Activated CD4-positive, CD25-positive, alpha-beta regulatory T cell treated with anti-CD3 and anti-CD28 coated beads, Interleukin-2, amount 50 U/mL, for 24 hours (primary cell): ENCODE data around the gene PKN2.

ENCODE experiments used
- ATAC-seq, 2 donors: fragments of 150-1000 bp; cut with Tn5 transposase; one replicate each; pipeline ENCODE4 v1.10.0; 2021; ENCODE audit warnings: mild to moderate bottlenecking in 1 of 2, moderate library complexity in 1 of 2

Gene PKN2

DNA sequence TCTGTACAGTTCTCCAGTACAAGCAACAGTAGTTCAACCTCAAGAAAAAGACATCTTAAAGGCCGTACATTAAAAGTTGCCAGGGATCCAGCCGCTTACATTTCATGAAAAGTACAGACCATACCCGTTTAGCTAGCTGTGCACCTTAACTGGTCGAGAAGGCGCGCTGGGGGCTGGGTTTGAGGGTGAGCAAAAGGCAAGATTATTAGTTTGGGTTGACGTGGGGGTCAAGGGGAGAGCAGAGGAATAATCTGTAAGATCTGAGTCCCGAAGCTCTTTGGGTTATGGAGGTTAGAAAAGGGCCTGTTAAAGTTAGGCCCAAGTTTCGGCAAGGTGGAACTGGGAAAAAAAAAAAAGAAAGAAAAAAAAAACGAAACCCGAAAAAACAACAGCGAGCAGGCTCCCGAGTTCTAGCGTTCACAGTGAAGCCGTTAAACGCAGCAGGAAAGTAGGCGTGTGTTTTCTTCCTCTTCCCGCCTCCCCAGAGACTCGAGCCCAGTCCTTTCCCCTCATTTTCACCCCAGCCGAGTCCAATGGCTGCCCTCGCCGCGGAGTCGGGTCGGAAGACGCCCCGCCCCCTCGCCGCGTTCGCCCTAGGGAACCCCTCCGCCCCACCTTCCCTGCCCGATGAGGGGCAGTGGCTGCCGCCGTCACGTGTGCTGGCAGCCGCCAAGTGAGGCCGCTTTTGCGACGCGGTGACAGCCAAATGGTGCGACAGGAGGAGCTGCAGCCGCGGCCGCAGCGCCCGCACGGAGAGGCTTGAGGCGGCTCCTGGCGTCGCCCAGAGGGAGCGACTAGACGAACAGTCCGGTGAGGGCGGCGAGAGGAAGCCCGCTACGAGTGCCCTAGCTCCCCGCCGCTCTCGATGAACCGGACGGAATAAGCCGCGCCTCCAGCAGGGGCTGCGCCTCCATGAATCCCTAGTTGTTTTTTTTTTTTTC lies at the start of gene PKN2:
Gene PKN2 (plus strand): TSS at position 733 of the 941 bp plus-strand sequence. CDS start 308 bp downstream, outside the sequence.
- peak; percentile 93 to 95 for ATAC-seq

GRCh38 chr1:88634538-88634937 lies 49.5 kb upstream of the PKN2 start:
- no peak for ATAC-seq

DNA sequence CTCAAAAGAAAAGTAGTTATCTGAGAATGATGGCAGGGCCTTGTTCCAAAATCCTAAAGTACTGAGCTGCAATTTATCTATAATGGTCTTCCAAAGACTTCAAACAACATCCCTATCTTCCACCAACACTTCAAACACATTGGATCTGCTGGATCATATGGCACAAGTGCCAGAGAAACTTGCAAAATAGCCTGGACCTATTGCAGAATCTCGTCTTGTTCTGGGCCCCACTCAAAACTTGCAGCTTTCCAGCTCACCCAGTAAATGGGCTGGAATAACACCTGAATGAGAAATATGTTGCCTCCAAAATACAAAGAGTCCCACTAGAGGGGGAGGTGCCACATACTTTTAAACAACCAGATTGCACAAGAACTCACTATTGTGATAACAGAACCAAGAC lies 44.0 kb upstream of the PKN2 start:
- no peak for ATAC-seq

DNA sequence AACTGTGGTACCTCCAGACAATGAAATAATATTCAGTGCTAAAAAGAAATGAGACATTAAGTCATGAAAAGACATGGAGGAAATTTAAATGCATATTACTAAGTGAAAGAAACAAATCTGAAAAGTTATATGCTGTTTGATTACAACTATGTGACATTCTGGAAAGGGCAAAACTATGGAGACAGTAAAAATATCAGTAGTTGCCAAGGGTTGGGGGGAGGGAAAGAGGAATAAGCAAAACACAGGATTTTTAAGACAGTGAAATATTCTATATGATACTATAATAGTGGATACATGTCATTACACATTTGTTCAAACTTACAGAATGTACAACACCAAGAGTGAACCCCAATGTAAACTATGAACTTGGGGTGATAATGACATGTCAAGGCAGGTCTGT lies 38.2 kb upstream of the PKN2 start:
- no peak for ATAC-seq

GRCh38 chr1:88646476-88647248 lies 37.4 kb upstream of the PKN2 start:
- ATAC-seq: no peak

DNA sequence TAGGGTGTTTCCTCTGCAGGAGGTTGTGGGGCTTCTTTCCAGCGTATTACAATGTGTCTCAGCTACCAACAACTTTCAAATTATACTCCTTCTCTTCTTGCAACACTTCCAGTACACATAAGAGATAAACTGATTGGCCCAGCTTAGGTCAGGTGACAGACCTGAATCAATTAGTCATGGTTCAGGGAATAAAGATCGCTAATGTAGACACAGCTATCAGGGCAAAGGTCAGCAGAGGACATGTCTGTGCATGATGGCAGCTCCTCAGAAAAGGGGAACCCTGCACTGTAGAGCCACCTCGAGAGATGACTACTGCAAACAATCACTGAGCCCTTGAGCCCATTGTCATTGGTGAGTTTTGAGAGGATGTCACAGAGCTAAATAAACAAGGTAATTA lies 36.8 kb upstream of the PKN2 start:
- peak; percentile 24 to 41 for ATAC-seq

DNA sequence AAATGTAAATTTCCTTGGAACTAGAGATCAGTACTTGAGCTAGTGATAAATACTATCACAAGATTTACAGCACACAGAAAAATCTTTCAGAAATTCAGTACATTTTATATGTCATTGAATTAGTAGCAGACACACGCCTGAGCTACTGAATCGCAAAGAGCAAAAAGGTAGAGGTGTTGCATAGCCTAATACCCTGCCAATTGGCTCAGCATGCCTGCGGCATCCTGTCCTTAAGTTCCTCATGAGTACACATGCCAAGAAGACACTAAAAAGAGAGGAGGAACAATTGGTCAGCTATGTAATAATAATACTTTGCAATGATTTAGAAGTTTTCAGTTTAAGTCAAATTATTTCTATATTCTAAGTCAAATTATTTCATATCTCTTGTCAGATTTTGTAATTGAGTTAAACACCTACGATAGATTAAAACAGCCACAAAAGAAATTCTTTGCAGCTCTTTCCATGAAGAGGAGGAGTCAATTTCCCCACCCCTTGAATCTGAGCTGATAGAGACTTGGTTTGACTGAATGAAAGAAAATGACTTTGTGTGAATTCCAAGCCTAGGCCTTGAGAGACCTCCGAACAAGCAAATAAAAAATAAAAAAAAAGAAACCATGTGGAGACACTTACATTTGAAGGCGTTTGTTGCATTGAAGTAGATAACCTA lies 36.2 kb upstream of the PKN2 start:
- no peak for ATAC-seq

GRCh38 chr1:88648706-88649105 lies 35.4 kb upstream of the PKN2 start:
- no peak for ATAC-seq

DNA sequence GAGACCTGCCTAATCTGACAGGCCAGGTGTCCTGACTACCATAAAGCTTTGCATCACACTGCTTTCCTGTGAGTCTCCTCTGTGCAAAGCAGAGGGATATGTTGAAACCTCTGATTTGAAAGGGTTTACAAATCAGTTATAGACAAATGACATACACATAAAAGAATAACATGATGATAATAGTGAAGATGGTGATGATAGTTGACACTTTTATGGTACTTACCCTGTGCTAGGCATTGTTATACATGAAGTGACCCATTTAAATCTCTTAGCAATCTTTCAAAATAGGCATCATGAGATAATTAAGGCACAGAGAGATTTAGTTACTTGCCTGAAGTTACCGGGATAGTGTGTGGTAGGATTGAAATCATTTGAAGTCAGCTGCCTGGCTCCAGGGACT lies 34.1 kb upstream of the PKN2 start:
- no peak for ATAC-seq

DNA sequence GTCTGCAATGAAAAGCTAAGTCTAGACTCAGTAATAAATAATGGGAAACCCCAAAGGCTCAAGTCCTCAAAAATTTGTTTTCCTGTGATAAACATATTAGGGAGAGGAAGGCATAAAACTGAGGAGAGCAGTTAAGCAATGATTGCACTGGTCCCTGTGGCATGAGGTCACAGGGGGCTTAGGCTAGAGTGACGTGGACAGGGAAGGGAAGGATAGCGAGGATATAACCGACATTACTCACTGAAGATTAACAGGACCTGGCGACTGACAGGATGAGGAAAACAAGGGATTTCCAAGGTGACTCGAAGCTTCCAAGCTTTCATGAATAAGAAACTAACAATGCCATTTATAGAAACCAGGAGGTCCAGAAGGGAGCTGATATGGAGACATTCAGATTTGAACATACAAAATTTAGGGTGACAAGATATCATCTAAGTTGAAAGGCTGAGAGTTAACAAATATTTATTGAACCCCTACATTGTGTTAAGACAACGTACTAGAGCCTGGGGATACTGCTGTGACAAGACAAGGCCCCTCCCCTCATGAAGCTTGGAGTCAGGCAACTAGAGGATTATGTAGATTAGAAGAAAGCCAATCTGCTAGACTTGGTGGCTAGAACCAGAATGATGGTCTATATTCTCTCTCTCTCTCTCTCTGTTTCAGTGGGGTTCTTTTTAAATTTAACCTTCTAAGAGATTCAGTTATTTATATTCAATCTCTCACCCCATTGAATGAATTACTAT lies 33.2 kb upstream of the PKN2 start:
- no peak for ATAC-seq

GRCh38 chr1:88655140-88655539 lies 28.9 kb upstream of the PKN2 start:
- no peak for ATAC-seq

DNA sequence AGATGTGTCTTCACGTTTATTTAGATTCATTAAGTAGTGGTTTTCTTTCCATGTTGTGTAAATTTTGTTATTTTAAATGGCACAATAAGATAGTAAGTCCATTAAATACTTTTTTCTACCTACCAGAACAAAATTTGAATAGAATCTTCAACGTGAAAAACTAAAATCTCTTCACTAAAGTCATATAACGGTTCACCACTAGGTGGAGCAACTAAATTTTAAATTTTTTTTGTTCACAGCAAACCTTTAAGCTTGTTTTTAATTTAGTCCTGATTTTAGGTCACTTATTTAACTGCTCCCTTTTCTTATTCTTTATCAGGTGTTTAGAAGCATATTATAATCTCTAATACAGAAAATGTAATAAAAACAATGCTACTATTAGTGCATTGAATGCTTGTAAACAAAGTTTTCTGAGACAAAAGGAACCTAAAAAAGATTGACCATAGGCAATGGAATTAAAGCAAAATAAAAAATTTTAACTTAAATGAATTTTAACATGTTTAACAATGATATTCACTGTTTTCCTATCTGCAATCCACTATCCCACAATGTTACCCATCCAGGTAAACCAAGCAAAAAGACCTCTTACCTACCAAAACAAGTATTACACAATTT lies 28.3 kb upstream of the PKN2 start:
- ATAC-seq: no peak

DNA sequence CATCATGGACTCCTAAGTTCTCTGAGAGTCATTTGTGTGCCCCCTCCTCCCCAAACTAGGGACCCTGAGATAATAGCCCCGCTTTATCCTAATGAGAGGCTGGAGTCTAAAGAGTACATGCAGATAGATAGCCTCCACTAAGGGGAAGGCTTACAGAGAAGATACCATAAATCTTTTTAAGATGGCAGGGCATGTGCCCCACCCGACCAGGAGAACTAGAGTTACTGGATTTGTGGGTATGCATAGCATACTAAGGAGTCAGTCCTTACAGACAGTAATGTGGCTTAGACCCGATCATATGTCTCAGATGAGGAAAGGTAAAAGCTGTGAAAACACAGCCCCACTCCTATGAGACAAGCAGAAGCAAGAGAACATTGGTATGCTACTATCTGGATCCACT lies 25.7 kb upstream of the PKN2 start:
- ATAC-seq: no peak

GRCh38 chr1:88659552-88659951 lies 24.5 kb upstream of the PKN2 start:
- no peak for ATAC-seq

DNA sequence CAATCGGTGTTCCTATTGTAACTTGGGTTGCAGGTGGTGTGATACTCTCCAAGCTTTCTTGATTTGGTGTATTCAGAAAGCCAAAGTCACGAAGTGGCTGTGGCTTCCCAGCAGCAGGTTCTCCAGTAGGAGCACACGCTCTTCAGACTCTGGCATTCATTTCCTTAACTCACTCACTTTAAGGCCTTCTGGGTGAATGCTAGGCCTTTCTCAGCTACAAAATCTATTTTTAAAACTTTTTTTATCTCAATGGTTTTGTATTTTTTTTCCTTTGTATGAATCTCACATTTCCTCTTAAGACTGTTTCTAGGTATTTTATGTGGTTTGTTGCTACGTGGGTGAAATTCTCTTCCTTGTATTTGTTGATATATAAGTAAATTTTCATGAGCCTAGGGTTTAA lies 22.9 kb upstream of the PKN2 start:
- no peak for ATAC-seq

GRCh38 chr1:88661951-88662699 lies 21.9 kb upstream of the PKN2 start:
- no peak for ATAC-seq

GRCh38 chr1:88662723-88663122 lies 21.4 kb upstream of the PKN2 start:
- no peak for ATAC-seq

DNA sequence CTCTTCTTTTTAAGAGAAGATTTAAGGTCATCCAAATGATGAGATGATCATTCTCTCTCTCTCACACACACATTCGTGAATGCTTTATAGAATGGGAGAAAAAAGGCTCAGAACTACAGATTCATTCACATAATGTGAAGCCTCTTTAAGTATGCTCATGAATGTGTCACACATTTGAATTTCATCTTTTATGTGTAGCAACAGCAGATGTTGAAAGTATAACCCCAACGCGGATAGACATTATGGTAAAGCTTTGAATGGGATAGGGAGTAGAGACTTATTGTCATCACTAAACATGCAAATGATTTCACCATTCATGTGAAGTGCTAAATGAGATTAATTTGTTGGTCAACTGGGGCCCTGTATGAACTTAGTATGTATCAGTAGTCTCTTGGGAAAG lies 15.7 kb upstream of the PKN2 start:
- no peak for ATAC-seq

- no peak for ATAC-seq
These were observed 13.6 kb upstream of the PKN2 start for GRCh38 chr1:88670462-88670861.

GRCh38 chr1:88673446-88673845 lies 10.6 kb upstream of the PKN2 start:
- ATAC-seq: no peak

DNA sequence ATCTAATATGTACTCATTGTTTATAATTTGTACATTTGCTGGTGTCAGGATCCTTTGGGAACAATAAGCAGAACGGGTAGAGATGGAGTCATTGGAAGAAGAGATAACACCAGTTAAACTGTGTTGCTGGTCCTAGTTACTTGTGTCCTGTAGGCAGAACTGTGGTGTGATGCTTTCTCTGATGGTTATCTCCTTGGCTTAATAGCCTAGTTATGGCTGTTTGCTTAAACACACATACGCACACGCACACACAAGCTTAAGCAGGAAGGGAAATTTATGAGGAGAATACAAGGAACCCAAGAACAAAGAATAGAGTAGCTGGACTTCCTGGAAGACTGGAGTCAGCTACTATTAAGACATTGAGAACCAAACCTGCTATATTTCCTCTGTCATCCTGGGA lies 5.7 kb upstream of the PKN2 start:
- no peak for ATAC-seq
